Activated naive CD8-positive, alpha-beta T cell treated with anti-CD3 and anti-CD28 coated beads, Interleukin-2, amount 50 U/mL, for 16 hours (primary cell): ENCODE results near the gene CFAP54.
"Not testable (repeated sequence)": the region's sequence is repeated elsewhere in the genome, so short reads cannot be mapped to it uniquely, and the experiment has no call there.

Source experiments
- DNase-seq: peaks from one replicate; pipeline ENCODE4 v3.0.0-alpha.2; 2020; ENCODE audit warnings: low read depth, low spot score

CFAP54 gene, protein sequence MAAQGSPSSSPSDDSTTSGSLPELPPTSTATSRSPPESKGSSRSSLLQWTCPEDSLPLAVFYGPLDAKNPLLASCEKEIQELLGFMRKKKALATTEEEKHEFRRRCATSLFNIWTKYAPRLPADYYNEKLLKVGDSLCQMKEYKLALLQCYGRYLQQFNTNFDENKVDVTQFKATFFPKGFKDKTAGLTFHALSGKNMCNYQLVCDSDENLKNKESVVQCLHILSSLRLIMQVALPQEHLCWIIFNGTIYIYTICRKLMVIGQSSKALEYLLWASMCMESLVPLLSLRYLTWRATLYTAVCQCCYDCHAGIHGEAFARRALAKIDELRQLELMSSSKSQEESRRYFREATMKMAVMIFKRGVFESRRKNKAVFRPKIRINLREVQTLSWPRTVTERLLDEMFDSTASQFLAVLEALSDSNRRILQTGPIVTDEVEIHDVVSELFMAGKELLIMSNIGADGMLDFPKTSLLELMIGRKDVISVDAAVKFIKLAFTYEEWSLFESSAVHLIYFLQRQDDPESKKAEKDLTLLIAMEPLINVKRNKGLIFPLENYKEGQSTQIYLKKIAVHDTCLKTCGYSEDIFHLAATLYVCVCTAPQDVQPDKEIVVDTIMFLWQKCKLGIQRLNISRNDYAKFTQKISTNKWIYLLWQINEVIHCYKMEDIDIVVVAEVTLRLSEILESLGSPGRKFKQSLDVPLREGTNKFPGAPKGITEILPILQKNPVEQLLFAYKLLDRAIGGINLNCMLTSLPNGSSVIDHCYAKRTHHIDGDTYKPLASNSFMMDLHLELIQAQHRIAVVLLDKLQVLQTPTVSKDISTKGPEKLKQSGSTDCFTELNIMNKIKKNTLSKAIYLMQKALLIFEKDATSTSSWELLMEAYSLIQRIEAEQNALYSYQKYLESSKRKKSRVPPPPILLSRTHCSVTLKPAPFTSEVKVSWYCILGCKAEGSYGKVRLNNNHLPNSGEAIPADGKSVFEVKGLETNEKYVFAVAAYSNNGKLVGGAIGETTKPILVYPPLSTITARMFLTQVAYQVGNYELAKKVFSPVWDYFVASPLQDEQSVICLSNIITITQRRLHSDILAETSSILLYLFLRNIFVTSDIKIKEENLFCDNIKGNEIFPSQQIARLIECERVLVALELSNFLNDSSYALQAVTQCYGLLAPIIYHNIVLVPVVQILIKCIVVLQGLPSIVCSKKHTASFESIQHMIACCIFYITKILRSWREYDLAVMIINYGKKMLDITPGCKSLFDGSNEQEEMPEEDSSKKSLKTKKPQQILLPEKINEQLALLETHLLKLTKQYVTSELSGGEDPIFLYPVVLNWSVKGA (N-terminal part only)

DNA sequence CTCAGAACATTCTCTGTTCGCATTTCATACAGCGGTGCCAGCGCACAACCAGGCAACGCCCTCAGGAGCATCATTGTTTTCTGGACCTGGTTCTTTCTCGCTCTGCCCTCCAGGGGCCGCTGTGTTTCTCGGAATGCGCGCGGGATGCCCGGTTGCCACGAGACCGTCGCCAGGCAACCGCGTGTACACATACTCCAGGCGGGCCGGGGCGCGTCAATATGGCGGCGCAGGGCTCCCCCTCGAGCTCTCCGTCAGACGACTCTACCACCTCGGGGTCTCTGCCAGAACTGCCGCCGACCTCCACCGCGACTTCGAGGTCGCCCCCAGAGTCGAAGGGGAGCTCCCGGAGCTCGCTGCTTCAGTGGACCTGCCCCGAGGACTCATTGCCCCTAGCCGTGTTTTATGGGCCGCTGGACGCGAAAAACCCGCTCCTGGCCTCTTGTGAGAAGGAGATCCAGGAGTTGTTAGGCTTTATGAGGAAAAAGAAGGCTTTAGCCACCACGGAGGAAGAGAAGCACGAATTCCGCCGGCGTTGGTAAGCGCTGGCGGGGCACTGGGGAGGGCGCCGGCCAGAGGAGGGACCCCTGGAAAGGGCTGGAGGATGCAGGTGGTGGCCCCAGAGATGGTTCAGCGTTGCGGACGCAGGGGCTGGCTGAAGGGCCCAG is at the start of gene CFAP54:
Gene CFAP54 (plus strand): TSS at position 186 of the 665 bp plus-strand sequence. CDS start 33 bp downstream, at position 219.
- peak; percentile 88 for DNase-seq

DNA sequence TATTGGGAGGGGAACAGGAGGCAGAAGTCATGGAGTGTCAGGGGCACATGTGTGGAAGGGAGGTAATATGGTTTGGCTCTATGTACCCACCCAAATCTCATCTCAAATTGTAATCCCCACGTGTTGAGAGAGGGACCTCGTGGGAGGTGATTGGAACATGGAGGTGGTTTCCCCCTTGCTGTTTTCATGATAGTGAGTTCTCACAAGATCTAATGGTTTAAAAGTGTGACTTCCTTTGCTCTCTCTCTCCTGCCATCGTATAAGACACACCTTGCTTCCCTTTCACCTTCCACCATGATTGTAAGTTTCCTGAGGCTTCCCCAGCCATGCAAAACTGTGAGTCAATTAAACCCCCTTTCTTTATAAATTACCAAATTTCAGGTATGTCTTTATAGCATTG is 47.6 kb upstream of the CFAP54 start:
- DNase-seq, result no peak

DNA sequence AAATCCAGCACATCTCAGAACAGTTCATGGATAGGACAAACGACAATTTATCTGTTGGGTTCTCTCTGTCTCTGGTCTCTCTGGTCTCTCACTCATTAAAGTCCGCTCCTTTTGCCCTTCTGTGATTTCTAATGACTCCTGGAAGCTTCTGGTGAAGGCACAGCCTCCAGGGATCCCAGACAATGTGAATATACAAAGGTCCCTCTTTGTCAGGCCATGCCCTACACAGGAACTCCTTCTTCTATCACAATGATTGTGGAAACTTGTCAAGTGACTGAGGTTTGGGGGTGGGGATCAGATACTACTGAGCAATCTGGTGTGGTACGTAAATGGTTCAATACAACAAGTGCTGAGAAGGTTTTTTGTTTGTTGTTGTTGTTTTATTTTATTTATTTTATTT is 46.5 kb upstream of the CFAP54 start:
- no peak for DNase-seq

DNA sequence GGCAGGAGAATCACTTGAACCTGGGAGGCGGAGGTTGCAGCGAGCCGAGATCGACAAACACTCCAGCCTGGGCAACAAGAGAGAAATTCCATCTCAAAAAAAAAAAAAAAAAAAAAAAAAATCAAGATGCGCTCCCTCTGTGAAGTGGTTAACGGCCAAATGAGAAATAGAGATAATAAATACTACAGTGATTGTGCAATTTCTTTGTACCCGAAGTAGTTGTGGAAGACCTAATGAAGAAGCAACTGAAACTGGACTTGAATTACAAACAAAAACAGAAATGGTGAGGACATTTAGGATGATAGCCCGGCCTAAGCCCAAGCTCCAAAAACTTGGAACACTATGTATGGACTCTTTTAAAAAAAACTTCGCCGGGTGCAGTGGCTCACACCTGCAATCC is 45.0 kb upstream of the CFAP54 start:
- DNase-seq, result no peak

DNA sequence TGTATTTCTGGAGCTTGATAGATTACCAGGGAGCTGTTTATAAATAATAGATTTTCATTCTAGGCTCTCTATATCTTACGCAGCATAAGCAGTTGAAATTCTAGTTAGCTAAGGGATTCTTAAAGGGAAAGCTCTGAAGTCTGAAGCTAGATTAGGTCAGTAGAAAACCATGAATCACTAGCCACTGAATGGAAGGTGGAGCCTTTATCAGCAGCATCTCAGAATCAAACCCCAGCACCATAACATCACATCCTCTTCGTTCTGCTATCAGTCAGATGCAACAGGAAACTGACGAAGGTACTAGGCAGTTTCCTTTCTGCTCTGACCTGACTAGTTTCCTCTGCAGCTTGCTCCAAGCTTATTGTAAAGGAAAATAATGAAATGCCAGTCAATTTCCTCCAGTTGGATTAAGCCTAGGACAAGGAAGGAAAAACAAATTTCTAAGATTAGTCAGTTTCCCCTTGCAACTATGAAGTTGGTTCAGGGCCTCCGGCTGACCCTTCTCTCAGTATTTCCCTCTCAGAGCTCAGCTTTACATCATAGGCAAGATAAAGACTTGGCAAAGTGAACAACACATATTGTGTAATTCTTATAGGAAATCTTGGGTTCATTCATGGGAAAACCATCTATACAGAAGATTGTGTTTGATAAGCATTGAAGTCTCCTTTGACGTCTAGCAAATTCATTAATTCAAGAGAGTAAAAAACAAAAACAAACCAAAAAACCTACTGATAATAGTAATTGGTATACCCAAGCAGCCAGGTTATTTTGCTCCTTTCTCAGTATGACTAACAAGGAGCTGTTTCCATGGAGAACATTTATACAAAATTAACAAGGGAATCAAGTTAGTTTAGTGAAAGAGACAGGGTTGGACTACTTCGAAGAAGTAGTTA is 43.4 kb upstream of the CFAP54 start:
- no peak for DNase-seq

DNA sequence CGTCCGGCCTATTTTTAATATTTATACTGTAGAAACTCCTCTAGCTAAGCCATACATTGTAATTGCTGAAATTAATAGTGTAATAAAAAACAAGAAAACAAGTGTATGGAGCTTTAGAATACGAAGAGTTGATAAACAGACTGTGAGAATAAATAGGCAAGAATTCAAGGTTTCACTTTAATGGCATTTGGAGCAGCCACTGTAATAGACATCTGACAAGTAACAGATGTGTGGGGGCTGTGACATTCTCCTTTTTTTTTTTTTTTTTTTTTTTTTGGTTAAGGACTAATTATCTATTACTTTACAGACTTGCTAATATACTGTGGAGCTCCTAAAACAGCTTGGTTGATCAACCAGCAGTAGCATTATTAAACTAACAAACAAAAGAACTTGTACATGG is 42.1 kb upstream of the CFAP54 start:
- no peak for DNase-seq

DNA sequence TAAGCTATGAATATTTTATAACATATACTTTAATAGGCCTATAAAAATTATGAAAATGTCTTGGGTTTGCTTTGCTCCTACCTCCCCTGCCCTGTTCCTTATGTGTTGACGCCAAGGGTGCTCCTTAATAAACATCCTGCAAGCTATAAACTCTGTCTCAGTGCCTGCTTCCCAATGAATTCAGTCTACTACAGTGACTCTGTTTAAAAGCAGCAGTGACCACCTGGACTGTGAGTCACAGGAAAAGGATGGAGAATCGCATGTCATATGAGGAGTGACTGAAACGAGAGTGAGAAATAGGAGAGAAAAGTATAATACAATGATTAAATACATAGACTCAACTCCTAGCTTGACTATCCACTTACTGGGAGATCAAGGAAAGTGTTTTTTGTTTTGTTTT is 41.1 kb upstream of the CFAP54 start:
- no peak for DNase-seq

DNA sequence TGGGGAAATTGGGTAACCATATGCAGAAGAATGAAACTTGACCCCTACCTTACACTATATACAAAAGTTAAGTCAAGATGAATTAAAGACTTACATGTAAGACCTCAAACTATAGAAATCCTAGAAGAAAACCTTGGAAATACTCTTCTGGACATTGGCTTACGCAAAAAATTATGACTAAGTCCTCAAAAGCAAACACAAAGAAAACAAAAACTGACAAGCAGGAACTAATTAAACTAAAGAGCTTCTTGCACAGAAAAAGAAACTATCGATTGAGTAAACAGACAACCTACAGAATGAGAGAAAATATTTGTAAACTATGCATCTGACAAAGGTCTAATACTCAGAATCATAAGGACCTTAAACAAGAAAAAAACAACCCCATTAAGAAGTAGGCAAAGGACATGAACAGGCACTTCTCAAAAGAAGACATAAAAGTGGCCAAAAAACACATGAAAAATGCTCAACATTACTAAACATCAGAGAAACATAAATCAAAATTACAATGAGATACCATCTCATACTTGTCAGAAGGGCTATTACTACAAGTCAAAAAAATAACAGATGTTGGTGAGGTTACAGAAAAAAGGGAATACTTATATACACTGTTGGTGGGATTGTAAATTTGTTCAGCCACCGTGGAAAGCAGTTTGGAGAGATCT is 37.0 kb upstream of the CFAP54 start:
- DNase-seq, result no peak

DNA sequence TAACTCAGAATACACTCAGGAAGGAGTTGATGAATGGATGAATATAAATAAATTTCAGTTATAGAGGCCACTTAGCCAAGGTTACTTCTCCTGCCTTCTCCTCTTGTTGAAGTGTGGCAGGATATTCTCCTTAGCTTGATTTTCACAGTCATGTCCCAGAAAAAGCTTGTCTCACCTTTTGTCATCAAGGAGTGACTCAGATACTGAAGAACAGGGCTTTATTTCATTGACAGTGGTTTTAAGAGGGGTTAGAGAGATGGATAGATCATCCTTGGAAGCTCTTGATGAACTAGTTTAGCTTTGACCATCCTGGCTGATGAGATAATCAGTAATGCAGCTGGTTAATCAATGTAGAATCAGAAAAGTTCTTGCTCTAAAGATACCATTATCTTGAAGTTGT is 35.0 kb upstream of the CFAP54 start:
- DNase-seq, result no peak

DNA sequence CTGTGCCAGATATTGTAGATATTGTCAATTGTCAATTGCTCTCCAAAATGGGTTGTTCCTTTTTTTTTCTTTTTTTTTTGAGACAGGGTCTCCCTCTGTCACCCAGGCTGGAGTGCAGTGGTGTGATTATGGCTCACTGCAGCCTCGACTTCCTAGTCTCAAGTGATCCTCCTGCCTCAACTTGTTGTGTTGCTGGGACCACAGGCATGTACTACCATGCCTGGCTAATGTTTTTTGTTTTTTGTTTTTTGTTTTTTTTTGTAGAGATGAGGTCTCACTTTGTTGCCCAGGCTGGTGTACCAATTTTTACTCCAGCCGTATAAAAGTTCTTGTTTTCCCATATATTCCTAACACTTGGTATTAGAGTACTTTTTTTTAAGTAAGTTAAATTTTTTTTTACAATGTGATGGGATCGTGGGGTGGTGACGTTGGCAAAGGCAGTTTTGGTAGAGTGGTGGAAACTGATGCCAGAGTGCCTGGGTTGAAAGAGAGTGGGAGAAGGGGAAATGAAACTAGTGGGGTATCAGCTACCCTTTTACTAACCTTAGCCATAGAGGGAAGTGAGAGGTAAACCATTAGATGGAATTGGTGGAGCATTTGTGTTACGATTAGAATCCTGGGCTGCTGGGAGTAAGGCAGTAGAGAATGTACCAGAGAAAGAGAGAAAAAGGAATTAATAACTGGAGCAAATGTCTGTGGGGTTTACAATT is 33.0 kb upstream of the CFAP54 start:
- DNase-seq, result no peak

DNA sequence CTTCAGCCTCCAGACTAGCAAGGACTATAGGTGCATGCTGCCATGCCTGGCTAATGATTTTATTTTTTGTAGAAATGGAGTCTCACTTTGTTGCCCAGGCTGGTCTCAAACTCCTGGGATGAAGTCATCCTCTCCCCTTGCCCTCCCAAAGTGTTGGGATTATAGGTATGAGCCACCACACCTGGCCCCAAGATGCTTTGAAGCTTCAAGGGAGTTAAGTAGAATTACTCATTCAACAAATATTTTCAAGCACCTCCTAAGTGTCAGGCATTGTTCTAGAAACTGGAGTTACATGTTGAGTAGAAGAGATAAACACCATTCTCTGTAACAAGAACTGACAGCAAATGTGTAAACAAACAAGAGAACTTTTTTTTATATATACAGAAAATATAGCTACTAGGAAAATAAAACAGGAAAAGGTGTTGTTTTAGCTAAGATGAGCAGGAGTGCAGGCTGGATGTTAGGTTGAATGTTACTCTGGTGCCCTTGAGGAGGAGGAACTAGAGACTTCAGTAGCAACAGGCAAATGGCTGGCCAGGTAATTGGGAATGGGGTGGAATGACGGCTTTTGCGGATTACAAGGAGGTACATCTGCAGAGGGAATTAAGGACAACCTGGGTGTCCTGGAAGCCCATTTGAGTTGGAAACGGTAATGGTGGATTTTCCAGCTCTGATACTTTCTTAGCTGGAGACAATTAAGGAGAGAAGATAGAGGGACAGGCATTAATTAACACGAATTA is 32.0 kb upstream of the CFAP54 start:
- DNase-seq, result no peak

DNA sequence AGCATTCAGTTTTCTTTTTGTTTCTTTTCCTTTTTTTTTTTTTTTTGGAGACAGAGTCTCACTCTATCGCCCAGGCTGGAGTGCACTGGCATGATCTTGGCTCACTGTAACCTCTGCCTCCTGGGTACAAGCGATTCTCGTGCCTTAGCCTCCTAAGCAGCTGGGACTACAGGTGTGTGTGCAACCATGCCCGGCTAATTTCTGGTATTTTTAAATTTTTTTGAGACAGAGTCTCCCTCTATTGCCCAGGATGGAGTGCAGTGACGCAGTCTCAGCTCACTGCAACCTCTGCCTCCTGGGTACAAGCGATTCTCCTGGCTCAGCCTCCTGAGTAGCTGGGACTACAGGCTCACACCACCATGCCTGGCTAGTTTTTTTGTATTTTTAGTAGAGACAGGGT is 30.1 kb upstream of the CFAP54 start:
- DNase-seq, result not testable (repeated sequence)

DNA sequence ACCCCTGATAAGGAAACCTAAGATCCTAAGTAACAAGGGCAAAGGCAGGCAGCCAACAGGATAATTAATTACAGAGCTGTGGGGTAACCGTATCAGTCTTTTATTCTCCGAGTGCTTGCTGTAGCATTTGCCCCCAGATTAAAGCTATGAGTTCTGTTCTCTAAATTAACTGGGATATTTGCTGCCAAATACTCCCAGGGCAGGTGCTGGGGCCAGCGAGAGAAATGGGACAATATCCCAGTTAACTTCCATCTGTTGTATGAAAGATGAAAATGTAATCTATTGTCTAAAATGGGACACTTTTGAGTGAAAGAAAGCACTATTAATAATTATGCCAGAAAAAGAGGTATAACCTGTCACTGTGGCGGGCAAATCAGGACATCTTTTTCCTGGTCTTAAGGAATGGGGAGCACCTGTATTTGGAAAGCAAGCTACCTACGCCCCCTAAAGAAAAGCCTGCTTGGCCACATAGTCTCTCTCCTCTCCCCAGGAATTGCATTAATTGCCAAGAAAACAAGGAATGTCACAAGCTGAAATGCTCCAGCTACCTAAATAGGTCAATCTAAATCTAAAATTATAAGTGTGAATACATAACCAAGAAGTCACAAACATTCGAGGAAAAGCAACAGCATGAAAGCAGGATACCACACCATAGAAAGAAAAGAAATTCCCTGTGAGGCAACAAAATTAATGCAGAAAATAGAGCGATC is 26.7 kb upstream of the CFAP54 start:
- no peak for DNase-seq

DNA sequence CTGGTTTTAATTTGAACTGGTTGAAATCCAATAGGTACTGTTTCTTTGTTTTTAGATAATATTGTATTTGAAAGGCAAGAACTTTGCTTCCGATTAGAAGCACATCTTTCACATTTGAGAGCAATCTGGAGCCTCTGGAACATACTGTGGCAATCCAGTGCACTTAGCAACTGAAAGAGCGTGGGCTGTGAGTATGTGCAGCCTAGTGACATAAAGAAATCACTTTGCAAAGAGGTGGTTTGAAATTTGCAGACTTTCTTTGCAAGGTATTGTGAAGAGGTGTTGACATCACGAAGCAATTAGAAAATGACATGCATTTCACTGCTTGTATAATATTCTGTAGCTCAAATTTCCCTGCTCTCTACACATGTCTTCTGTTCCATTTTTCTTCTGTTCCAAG is 23.5 kb upstream of the CFAP54 start:
- DNase-seq, result no peak

DNA sequence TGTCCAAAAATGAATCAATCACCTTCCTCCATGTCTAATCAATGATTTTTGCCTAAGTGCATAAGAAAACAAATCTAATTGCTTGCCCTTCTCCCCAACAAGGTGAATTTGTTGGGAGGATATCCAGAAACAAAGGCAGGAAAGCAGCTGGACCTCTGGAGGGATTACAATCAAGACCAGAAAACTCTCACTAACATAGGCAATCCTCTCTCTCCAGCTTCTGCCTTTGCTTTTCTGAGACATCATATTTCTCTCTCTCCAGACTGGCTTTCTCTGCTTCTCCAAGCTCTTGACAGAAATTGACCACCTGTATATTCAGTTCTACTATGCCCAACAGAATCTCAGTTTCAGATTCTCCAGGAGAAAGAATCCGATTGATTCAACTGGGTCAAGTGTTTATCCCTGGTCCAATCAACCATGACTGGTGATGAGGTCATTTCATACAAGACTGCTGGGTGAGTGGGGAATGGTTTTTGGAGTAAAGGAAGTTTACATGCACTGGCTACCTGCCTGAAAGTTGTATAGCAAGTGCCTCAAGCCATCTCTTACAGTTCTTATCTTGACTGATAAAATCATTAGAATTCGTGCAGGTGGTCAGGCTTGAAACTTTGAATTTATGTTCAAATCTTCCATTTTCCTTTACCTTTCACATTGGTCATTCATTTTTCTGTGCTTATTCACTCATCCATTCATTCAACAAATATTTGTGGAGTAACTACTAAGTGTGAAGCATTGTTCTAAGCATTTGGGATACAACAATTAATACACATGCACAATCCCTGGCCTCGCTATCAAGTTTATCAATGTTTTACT is 22.2 kb upstream of the CFAP54 start:
- no peak for DNase-seq

DNA sequence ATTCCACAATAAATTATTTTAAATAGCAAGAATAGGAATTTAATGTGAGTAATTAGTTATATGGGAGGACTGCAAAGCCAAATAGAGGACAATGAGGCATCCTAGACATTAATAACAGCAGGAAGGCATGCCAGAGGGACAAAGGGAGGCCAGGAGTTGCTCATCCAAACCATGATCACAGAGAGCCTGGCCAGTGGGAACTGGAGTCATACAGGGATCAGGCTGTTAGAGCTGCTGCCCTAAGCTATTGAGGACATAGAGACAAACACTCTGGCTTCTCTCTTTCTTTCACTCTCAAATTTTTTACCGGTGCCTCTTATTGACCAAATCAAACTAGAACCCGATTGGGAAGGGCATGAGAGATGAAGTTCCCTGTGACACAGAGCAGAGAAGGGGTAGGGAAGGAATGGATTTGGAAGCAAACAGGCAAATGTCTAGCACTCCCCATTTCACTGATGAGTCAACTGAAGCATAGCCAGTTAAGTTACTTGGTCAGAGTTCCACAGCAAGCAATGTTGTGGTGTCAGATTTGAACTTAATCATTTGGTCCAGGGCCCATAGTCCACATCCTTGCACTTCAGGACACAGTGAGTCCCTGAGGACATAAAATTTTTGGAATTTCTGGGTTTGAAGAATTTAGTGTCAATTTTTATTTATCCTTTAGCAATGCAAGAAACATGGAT is 17.9 kb upstream of the CFAP54 start:
- no peak for DNase-seq
